Mesangial cell (primary cell): ENCODE data around the gene CLBA1. TPM values are rescaled to one million over a fixed set of nuclear protein-coding genes. Genes with fewer than 3 reads are reported as not detected.

Source experiments
- total RNA-seq: library from RNA; depleted of rRNA; stranded (reverse); fragments of >200 nt; gene quantifications from 2 replicates; pipeline ENCODE4 v1.2.3, GENCODE V29; 2015

The CLBA1 gene
- 3.9 and 20.7 TPM in 2 replicates for total RNA-seq

DNA sequence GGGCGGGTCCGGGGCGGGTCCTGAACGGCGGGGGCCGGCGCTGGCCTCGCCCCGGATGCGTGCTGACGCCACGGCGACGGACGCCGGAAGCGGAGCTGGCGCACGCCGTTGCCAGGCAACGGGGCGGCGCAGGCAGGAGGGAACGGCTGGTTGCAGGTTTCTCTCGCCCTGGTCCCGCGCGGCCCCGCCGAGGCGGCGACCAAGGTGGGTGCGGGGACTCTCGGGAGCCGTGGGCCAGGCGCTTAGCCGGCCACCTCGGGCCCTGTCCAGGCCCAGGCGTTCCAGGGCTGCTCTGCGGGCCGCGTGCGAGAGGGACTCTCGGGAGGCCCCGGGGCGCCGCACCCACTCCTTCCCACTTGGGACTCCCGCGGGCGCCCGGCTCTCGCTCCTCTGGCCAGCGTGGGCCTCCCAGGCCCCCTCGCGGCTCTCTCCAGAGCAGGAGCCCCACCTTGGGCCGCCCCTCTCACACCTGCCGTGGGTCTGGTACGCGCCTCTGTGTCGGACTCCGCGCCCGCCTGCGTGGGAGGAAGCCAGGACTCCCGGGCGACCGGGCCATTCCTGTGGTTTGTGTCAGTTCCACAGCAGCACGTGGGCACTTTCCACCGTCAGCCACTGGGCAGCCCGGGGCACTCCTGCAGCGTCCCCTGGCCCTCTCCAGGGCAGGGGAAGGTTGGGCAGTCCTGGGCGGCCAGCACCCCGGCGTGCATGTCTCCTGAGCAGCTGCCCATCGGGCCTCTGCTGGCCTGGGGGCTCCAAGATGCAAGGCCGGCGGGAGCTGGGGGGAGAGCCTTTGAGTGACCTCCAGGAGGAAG, at the start of gene CLBA1:
Gene CLBA1, plus strand, starts transcription at position 114 of the 812 bp plus-strand sequence. Its CDS starts 644 bp downstream, at position 758.

DNA sequence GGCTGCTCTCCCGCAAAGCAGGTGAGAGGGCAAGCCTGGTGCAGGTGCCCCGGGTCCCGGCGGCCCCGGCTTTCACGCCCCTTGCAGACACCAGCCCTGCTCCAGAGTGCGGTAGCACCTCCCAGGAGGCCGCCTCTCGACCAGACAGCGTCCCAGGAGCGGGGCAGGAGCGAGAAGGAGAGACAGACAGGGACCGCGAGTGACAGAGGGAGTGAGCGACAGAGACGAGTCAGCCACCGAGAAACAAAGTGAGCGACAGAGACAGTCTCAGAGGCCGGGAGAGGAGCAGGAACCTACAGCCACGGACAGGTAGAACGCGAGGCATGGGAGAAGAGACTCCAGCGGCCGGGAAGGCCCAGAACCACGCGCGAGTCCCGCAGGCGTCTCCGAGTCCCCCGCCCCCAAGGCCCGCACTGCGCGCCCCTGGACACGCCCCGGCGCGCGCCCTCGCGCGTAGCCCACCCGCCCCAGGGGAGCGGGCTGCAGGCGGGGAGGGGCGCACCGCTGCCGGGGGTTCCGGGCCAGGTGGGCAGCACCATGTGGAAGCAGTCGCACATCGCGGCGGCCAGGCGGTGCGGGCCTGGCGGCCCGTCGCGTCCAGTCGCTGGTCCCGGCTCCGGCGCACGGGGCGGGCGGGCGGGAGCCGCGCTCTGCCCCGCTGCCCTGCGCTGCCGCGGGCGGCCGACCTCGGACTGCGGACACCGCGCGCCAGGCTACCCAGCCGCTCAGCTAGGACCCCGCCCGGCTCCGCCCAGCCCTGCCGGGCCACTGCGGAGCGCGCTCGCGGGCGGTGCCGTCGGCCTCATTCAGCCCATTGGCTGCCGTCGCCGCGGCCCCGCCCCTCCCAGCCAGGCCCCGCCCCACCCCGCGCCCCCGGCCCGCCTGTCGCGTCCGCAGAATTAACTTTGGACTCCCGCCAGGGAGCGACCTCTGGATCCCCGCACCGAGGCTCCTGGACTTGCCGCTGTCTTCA, 7.6 kb upstream of the CLBA1 start, which contains the start of gene AHNAK2:
Gene AHNAK2, minus strand, starts transcription at position 694 of the 973 bp plus-strand sequence. Its CDS starts 137 bp downstream, at position 557.

DNA sequence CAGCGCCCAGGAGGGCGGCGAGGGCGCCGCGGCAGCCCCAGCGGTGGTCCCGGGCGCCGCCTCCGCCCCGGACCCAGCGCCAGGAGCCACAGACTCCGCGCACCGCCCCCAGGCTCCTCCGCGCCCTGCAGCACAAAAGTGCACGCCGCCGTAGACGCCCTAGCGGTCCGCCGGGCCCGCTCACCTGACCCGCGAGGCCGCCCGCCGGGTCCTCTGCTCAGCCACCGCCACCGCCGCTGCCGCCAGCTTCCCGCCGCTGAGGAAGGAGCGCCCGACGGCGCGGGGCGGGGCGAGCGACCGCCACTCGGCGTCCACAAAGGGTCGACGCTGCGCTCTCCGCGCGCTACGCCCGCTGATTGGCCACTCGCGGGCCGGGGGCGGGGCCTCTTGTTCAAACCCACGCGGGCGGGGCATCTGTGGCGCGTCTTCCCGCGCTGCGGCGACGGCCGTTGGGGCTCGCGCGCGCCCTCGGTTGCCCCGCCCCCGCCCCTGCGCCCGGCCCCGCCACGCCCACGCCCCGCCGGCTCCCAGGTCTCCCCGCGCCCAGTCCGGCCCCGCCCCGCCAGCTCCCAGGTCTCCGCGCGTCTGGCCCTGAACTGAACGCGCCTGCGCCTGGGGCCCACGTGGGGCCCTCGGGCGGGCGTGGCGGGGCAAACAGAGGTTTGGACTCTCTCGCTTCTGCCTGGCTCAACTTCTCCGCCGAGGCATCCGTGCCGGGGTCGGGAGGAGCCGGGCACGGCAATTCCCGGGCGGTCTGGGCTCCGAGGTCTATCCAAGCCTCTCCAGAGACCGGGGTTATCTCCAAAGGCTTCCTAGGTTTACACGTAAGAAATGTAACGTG, 35.4 kb downstream of the CLBA1 start, which contains the start of gene CDCA4:
Gene CDCA4, minus strand, starts transcription at position 269 of the 841 bp plus-strand sequence. CDS start 9,154 bp downstream, outside the sequence.

Other genes starting within 250 kb of the CLBA1 start
- gene SIVA1, start 232.6 kb upstream of the CLBA1 start, total RNA-seq = 117 and 265 TPM in 2 replicates
- 121 and 181 TPM in 2 replicates for gene AKT1, start 190.0 kb upstream of the CLBA1 start, total RNA-seq
- gene ZBTB42, start 184.7 kb upstream of the CLBA1 start, total RNA-seq = 2.8 and 12.7 TPM in 2 replicates
- 33.3 and 35.2 TPM in 2 replicates for gene CEP170B, start 120.5 kb upstream of the CLBA1 start, total RNA-seq
- under 0.01 TPM in 1 of 2 replicates, not detected in the other for gene PLD4, start 60.9 kb upstream of the CLBA1 start, total RNA-seq
- 29.8 and 129 TPM in 2 replicates for gene AHNAK2, start 7.4 kb upstream of the CLBA1 start, total RNA-seq
- 23.3 and 68.1 TPM in 2 replicates for gene CDCA4, start 35.3 kb downstream of the CLBA1 start, total RNA-seq
- gene GPR132, start 79.6 kb downstream of the CLBA1 start, total RNA-seq = 0.16 and 0.38 TPM in 2 replicates
- gene JAG2, start 183.0 kb downstream of the CLBA1 start, total RNA-seq = 0.65 and 2.4 TPM in 2 replicates
- gene NUDT14, start 195.5 kb downstream of the CLBA1 start, total RNA-seq = 13.2 and 43.9 TPM in 2 replicates